Endothelial cell of umbilical vein (primary cell): Measurements from ENCODE around the gene ERGIC1. TPM values are rescaled to one million over a fixed set of nuclear protein-coding genes. Genes with fewer than 3 reads are reported as not detected.
A peak's percentile ranks its signal among the peaks of the same experiment; 100 is the strongest.

Experiments used
- BruUV-seq: library from RNA; stranded (reverse); fragments of 400-500 nt; replicated peaks from 2 replicates; lab custom pipeline; 2021; lab: Mats Ljungman, UMichigan
- CTCF ChIA-PET: fragments of 300-600, 350-600 bp; sonication (Branson Sonifier 250); formaldehyde crosslinking; loops from one replicate; lab custom pipeline; 2021; ENCODE audit warnings: antibody characterized with exemption, inconsistent platforms; lab: Charles Lee
- POLR2A ChIA-PET: fragments of 300-600, 350-600 bp; sonication (Branson Sonifier 250); formaldehyde crosslinking; loops from one replicate; lab custom pipeline; 2021; ENCODE audit warnings: antibody characterized with exemption, inconsistent platforms; lab: Charles Lee
- DNase-seq: peaks from one replicate; pipeline ENCODE4 v3.0.0-alpha.2; 2011; ENCODE audit warnings: low read depth, low spot score
- FAIRE-seq: peaks from 2 replicates; lab custom pipeline; 2011; peaks lifted over from hg19 to GRCh38; lab: Jason Lieb, UNC
- H2AFZ ChIP-seq: 2 replicates; pipeline ENCODE4 v1.6.0; 2012; ENCODE audit warnings: low read depth, low read length, control low read depth, inconsistent platforms
- H3K27ac ChIP-seq: 2 replicates; pipeline ENCODE4 v1.5.1; 2011; ENCODE audit warnings: low read depth, mild to moderate bottlenecking, control low read depth, low read length, moderate library complexity; ENCODE audit not compliant: insufficient read depth
- H3K27me3 ChIP-seq, 2 experiments: 2 replicates each; pipeline versions ENCODE4 v1.6.0 to v1.6.1; 2011; ENCODE audit warnings: low read length in 2 of 2, mixed read lengths in 1 of 2; ENCODE audit not compliant: control insufficient read depth in 2 of 2, insufficient read depth in 2 of 2
- H3K36me3 ChIP-seq, 2 experiments: 2 replicates in 1 of 2; 3 replicates in 1 of 2; pipeline ENCODE4 v1.5.1; 2011; ENCODE audit warnings: low read length in 2 of 2, mild to moderate bottlenecking in 1 of 2, moderate library complexity in 1 of 2; ENCODE audit not compliant: control insufficient read depth in 2 of 2, insufficient read depth in 2 of 2; ENCODE audit errors: extremely low read depth in 1 of 2
- H3K4me1 ChIP-seq: 3 replicates; pipeline ENCODE4 v1.5.1; 2011; ENCODE audit warnings: mild to moderate bottlenecking, low read length; ENCODE audit not compliant: control insufficient read depth, insufficient read depth; ENCODE audit errors: extremely low read depth
- H3K4me2 ChIP-seq: 2 replicates; pipeline ENCODE4 v1.6.1; 2011; ENCODE audit warnings: low read length, control low read depth, mixed read lengths; ENCODE audit not compliant: insufficient read depth
- H3K4me3 ChIP-seq, 3 experiments: fragments of 200-600 bp in 1 of 3; sonication (generic), shearing (Covaris generic) in 1 of 3; replicated peaks in 1 of 3; 2 replicates each; pipeline ENCODE4 v1.5.1; 2011 to 2016; ENCODE audit warnings: control low read depth in 3 of 3, low read length in 3 of 3, mild to moderate bottlenecking in 2 of 3, inconsistent platforms in 1 of 3, low read depth in 1 of 3, moderate library complexity in 1 of 3; ENCODE audit not compliant: insufficient read depth in 1 of 3
- H3K79me2 ChIP-seq: 2 replicates; pipeline ENCODE4 v1.6.0; 2012; ENCODE audit warnings: low read length, inconsistent platforms; ENCODE audit not compliant: control insufficient read depth, insufficient read depth
- H3K9ac ChIP-seq: replicated peaks from 2 replicates; pipeline ENCODE3; 2011; ENCODE audit warnings: low read length, control low read depth; ENCODE audit not compliant: insufficient read depth; ENCODE audit errors: extremely low read depth
- H3K9me1 ChIP-seq: replicated peaks from 3 replicates; pipeline ENCODE4 v1.6.0; 2011; ENCODE audit warnings: mild to moderate bottlenecking, low read length; ENCODE audit not compliant: control insufficient read depth, insufficient read depth; ENCODE audit errors: extremely low read depth
- H3K9me3 ChIP-seq: replicated peaks from 2 replicates; pipeline ENCODE4 v1.5.1; 2012; ENCODE audit warnings: low read length, inconsistent platforms; ENCODE audit not compliant: control insufficient read depth, insufficient read depth
- H4K20me1 ChIP-seq: replicated peaks from 2 replicates; pipeline ENCODE3; 2011; ENCODE audit warnings: mild to moderate bottlenecking, low read length; ENCODE audit not compliant: control insufficient read depth, insufficient read depth; ENCODE audit errors: extremely low read depth
- CTCF ChIP-seq, 2 donors: IDR thresholded peaks; 1 replicate in 1 of 2; 2 replicates in 1 of 2; pipeline ENCODE4 v1.5.1; 2011; ENCODE audit warnings: low read length in 2 of 2, mild to moderate bottlenecking in 2 of 2, moderate library complexity in 2 of 2, control low read depth in 1 of 2, inconsistent platforms in 1 of 2, low read depth in 1 of 2; ENCODE audit not compliant: insufficient read depth in 1 of 2; ENCODE audit errors: extremely low read depth in 1 of 2
- EZH2 ChIP-seq: IDR thresholded peaks from 2 replicates; pipeline ENCODE4 v1.6.1; 2012; ENCODE audit warnings: borderline replicate concordance, low read depth, mild to moderate bottlenecking, moderate library complexity, low read length, inconsistent platforms; ENCODE audit not compliant: severe bottlenecking
- FOS ChIP-seq: IDR thresholded peaks from 2 replicates; pipeline ENCODE4 v1.6.1; 2011; ENCODE audit warnings: mild to moderate bottlenecking, low read length, moderate library complexity, borderline replicate concordance; ENCODE audit not compliant: insufficient read depth
- GATA2 ChIP-seq: IDR thresholded peaks from 2 replicates; pipeline ENCODE4 v1.7.0; 2011; ENCODE audit warnings: low read depth, mild to moderate bottlenecking, moderate library complexity, mixed read lengths, low read length; ENCODE audit not compliant: insufficient read length, insufficient read depth
- JUN ChIP-seq: IDR thresholded peaks from 2 replicates; pipeline ENCODE4 v1.6.1; 2011; ENCODE audit warnings: borderline replicate concordance, low read depth; ENCODE audit not compliant: insufficient read length, insufficient read depth
- MAX ChIP-seq: IDR thresholded peaks from 2 replicates; pipeline ENCODE4 v1.6.1; 2011; ENCODE audit not compliant: insufficient read depth, insufficient read length
- MYC ChIP-seq: IDR thresholded peaks from one replicate; pipeline ENCODE4 v1.6.1; 2011; ENCODE audit warnings: mild to moderate bottlenecking, low read depth, low read length
- POLR2A ChIP-seq: IDR thresholded peaks from 2 replicates; pipeline ENCODE4 v1.6.1; 2012; ENCODE audit warnings: low read depth, mild to moderate bottlenecking, control low read depth, low read length
- POLR2AphosphoS5 ChIP-seq: IDR thresholded peaks from 2 replicates; pipeline ENCODE4 v1.6.1; 2012; ENCODE audit warnings: low read depth, mild to moderate bottlenecking, control low read depth, low read length, moderate library complexity; ENCODE audit not compliant: insufficient read depth
- dilution Hi-C: fragments of 300-500 bp; cut with MboI; formaldehyde crosslinking; loops from one replicate; pipeline ENCODE4 v1.15.0; 2019; ENCODE audit warnings: low sequenced_read_pairs; ENCODE audit not compliant: extremely low pct_ligation_motif_present
- intact Hi-C: fragments of 100-400 bp; cut with micrococcal nuclease; formaldehyde crosslinking; loops from one replicate; pipeline ENCODE4 v1.10.0; 2022
- polyA plus RNA-seq, 4 experiments: library from polyadenylated mRNA; depleted of rRNA in 3 of 4; stranded (reverse) in 3 of 4; unstranded in 1 of 4; fragments of >200 nt; gene quantifications; 2 replicates each; pipeline versions ENCODE4 v1.2.1 to v1.2.3, GENCODE V29; 2011 to 2012; ENCODE audit warnings: missing spikeins in 1 of 4
- total RNA-seq: library from RNA; stranded (reverse); gene quantifications from 2 replicates; pipeline ENCODE4 v1.2.3, GENCODE V29; 2021

The ERGIC1 gene
- total and polyA plus RNA-seq, 2 donors (not counting 3 experiments of a cell fraction or from before 2014, with no cell fraction given): 105 to 109 TPM

- intact Hi-C loops: no loop called here
- Histone ChIP-seq H3K27me3 (no peaks in the 10 kb centered on the region), H3K9me1 (no peaks in the 10 kb centered on the region), H4K20me1 (no peaks in the 10 kb centered on the region), H3K36me3 (no peaks in the 10 kb centered on the region), H3K27ac (no peak overlapping the region), H3K4me1 (peaks cover 37% of the 10 kb centered on the region), H3K9ac (no peak overlapping the region), H2AFZ (no peak overlapping the region), H3K79me2 (no peaks in the 10 kb centered on the region), H3K9me3 (no peaks in the 10 kb centered on the region), H3K4me3 (no peak overlapping the region), H3K4me2 (no peak overlapping the region)
- DNase-seq (peak; percentile 47), FAIRE-seq (peak; percentile 62)
- no TSS peak for BruUV-seq
- TF ChIP-seq EZH2: no peak
- TF ChIP-seq POLR2AphosphoS5: no peak
- TF ChIP-seq CTCF (IDR thresholded peaks at IDR 0.05; ENCODE audit: extremely low read depth in 1 of 2, insufficient read depth in 1 of 2, low read depth in 1 of 2, low read length in 2 of 2): no peak
- TF ChIP-seq FOS: peak; percentile 53
- TF ChIP-seq MAX: no peak
- no peak for TF ChIP-seq POLR2A
- TF ChIP-seq MYC: no peak
- TF ChIP-seq GATA2: peak; percentile 43
- no peak for TF ChIP-seq JUN
- POLR2A ChIA-PET: no interaction called here
- dilution Hi-C loops: no loop called here
- CTCF ChIA-PET: no interaction called here
Measured at GRCh38 chr5:172802567-172803176, 31.4 kb upstream of the ERGIC1 start.
